GM12874 (cell line): Measurements from ENCODE around the gene TRAPPC6A.
A peak's percentile ranks its signal among the peaks of the same experiment; 100 is the strongest.

ENCODE experiments used
- TF ChIP-seq, protein P1 (sequence below): IDR thresholded peaks from 2 replicates; pipeline ENCODE4 v1.5.1; 2011; ENCODE audit warnings: low read depth, mild to moderate bottlenecking, control low read depth, low read length, moderate library complexity; ENCODE audit not compliant: insufficient read depth

The TRAPPC6A gene

DNA sequence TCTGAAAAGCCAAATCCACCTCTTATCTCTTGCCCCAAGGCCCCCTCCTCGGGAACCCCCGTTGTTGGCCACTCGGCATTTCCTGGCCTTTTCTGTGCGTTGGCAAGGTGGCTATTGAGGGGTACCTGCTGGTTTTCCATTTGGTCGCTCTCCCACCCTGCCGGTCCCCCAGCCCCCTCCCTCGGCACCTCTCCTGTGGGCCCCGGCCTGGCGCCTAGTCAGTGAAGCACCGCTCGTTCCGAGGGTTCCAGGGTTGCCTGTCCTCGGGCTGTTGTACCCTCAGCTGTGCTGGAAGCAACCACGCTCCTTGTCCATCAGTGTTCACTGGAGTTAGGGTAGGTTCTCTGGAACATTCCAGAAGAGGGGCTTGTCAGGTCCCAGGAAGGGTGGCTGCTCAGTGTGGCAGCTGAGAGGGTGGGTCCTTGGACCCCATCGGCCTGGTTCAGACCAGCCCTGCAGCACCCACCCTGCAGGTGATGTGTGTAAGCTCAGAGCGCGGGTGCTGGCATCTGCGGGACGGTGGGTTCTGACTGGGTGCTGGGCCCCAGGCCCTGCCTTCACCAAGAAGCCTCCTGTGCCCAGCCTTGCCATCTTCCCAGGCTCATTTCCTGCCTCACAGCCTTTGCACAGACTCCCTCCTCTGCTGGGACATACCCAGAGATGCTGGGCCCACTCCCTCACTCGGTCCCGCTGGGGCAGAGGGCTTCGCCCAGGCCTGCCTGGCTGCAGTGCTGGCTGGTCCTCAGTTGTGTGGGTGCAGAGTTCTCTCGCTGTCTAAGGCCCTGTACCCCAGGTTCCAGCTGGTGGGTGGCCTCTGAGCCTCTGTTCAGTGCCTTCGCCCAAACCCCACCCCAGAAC lies 38.5 kb downstream of the TRAPPC6A start:
- TF ChIP-seq, protein P1, sequence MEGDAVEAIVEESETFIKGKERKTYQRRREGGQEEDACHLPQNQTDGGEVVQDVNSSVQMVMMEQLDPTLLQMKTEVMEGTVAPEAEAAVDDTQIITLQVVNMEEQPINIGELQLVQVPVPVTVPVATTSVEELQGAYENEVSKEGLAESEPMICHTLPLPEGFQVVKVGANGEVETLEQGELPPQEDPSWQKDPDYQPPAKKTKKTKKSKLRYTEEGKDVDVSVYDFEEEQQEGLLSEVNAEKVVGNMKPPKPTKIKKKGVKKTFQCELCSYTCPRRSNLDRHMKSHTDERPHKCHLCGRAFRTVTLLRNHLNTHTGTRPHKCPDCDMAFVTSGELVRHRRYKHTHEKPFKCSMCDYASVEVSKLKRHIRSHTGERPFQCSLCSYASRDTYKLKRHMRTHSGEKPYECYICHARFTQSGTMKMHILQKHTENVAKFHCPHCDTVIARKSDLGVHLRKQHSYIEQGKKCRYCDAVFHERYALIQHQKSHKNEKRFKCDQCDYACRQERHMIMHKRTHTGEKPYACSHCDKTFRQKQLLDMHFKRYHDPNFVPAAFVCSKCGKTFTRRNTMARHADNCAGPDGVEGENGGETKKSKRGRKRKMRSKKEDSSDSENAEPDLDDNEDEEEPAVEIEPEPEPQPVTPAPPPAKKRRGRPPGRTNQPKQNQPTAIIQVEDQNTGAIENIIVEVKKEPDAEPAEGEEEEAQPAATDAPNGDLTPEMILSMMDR = no peak

- TF ChIP-seq, protein P1 = no peak
These were observed 39.7 kb downstream of the TRAPPC6A start for GRCh38 chr19:45138303-45138751.

DNA sequence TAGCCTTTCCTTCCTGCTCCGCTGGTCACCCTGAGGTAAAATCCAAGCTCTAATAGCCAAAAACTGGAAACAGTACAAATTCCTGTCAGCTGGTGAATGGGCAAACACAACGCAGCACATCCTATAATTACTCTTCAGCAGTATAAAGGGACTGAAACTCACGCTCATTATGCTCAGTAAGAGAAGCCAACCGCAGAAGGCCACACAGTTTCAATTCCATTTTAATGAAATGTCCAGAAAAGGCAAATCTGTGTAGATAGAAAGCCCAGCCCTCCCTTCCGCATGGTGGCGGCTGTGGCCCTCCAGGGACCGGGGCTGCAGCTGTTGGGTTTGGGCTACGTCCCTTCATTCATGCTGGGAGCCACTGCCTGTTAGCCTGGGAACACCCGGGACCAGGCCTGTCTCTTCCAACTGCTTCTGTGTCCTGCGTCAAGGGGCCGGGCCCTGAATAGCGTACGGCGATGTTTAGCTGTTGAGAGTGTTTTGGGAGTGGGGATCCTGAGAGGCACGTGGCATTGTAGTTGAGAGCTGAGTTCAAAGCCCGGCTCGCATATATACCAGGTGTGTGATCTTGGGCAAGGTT lies 40.8 kb downstream of the TRAPPC6A start:
- TF ChIP-seq, protein P1 = no peak

- TF ChIP-seq, protein P1 = no peak
These were observed 41.4 kb downstream of the TRAPPC6A start for GRCh38 chr19:45136507-45137178.

DNA sequence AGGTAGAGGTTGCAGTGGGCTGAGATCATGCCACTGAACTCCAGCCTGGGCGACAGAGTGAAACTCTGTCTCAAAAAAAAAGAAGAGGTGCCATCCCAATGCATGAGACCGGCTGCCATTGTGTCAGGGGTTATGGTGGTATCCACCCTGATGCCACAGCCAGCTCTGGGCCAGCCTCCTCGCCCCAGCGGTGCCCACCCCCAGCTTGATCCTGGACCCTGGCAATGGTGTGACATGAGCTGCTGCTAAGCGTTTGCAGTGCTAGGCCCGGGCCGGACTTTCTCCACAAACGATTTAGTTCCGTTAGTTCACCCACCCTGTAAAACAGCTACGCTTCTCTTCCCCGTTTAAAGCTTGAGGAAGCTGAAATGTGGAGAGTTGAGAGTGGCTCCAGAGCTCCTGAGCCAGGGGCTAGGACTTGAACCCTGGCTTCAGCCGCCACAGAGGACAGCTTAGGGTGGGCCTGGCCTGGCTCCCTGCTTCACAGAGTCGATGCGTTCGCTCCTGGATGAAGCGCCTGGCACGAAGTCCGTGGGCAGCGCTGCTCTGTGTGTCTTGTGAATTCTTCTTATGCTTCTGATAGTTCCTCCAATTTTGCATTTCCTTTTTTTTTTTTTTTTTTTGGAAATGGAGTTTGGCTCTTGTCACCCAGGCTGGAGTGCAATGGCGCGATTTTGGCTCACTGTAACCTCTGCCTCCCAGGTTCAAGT lies 42.7 kb downstream of the TRAPPC6A start:
- TF ChIP-seq, protein P1 = no peak

GRCh38 chr19:45133661-45134060 lies 44.4 kb downstream of the TRAPPC6A start:
- TF ChIP-seq, protein P1 = no peak

DNA sequence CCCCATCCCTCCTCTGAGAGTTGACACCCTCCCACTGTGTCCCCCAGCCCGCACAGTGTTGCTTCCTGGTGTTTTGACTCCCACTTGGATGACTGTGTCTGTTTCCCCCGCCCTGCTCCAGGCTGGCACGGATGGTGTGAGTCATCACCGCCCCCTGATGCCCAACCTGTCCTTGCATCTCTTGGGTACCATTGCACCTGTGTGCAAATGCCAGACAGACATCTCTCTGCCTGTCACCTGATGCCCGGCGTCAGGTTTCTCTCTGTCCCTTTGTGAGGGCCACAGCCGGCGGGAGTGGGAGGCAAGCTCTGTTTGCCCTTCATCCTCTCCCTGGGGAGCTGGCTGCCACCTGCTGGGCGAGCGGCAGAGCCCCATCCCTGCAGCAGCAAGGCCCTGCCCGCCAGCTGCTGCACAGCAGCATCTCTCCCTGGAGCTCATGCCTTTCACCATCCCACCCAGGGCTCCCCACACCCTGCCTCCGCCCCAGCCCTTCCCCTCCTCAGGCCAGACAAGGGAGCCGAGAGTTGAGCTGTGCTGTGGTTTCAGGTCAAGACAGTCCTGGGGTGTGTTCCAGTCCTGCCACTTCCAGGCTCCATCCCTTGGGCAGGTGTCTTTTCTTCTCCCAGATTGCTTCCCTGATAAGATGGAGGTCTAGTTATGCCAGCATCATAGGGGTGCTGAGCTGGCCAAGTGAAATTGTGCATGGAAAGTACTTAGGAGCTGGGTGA lies 47.0 kb downstream of the TRAPPC6A start:
- TF ChIP-seq, protein P1 = peak; percentile 64
